Measurements from ENCODE around the gene PLCB4.

PLCB4 gene

GRCh38 chr20:9417665-9418064, 348.8 kb downstream of the PLCB4 start:
- no peak for DNase-seq (ENCODE audit: low read depth in 1 of 2, low spot score in 1 of 2)

- no peak for DNase-seq (ENCODE audit: low read depth in 1 of 2, low spot score in 1 of 2)
These were observed 353.6 kb downstream of the PLCB4 start for GRCh38 chr20:9422321-9423057.

GRCh38 chr20:9424551-9424950, 355.7 kb downstream of the PLCB4 start:
- no peak for DNase-seq (ENCODE audit: low read depth in 1 of 2, low spot score in 1 of 2)

GRCh38 chr20:9427430-9428291, 358.8 kb downstream of the PLCB4 start:
- no peak for DNase-seq (ENCODE audit: low read depth in 1 of 2, low spot score in 1 of 2)

GRCh38 chr20:9428292-9428607, 359.4 kb downstream of the PLCB4 start:
- no peak for DNase-seq (ENCODE audit: low read depth in 1 of 2, low spot score in 1 of 2)

- DNase-seq (ENCODE audit: low read depth in 1 of 2, low spot score in 1 of 2), result no peak
These were observed 370.9 kb downstream of the PLCB4 start for GRCh38 chr20:9439806-9440205.

GRCh38 chr20:9440892-9441291, 372.0 kb downstream of the PLCB4 start:
- no peak for DNase-seq (ENCODE audit: low read depth in 1 of 2, low spot score in 1 of 2)

GRCh38 chr20:9441948-9442347, 373.1 kb downstream of the PLCB4 start:
- DNase-seq (ENCODE audit: low read depth in 1 of 2, low spot score in 1 of 2), result no peak

- DNase-seq (ENCODE audit: low read depth in 1 of 2, low spot score in 1 of 2), result no peak
These were observed 374.0 kb downstream of the PLCB4 start for GRCh38 chr20:9442858-9443257.

- DNase-seq (ENCODE audit: low read depth in 1 of 2, low spot score in 1 of 2), result no peak
These were observed 376.0 kb downstream of the PLCB4 start for GRCh38 chr20:9444921-9445320.

GRCh38 chr20:9447182-9447581, 378.3 kb downstream of the PLCB4 start:
- no peak for DNase-seq (ENCODE audit: low read depth in 1 of 2, low spot score in 1 of 2)

GRCh38 chr20:9453201-9453600, 384.3 kb downstream of the PLCB4 start:
- DNase-seq (ENCODE audit: low read depth in 1 of 2, low spot score in 1 of 2), result no peak

GRCh38 chr20:9454791-9455190, 385.9 kb downstream of the PLCB4 start:
- DNase-seq (ENCODE audit: low read depth in 1 of 2, low spot score in 1 of 2), result no peak

- DNase-seq (ENCODE audit: low read depth in 1 of 2, low spot score in 1 of 2), result no peak
These were observed 388.2 kb downstream of the PLCB4 start for GRCh38 chr20:9457136-9457535.

- no peak for DNase-seq (ENCODE audit: low read depth in 1 of 2, low spot score in 1 of 2)
These were observed 389.4 kb downstream of the PLCB4 start for GRCh38 chr20:9458138-9458796.

- DNase-seq (ENCODE audit: low read depth in 1 of 2, low spot score in 1 of 2), result no peak
These were observed 391.6 kb downstream of the PLCB4 start for GRCh38 chr20:9460518-9460917.

- DNase-seq (ENCODE audit: low read depth in 1 of 2, low spot score in 1 of 2), result no peak
These were observed 399.1 kb downstream of the PLCB4 start for GRCh38 chr20:9467995-9468394.

- DNase-seq (ENCODE audit: low read depth in 1 of 2, low spot score in 1 of 2), result no peak
These were observed 406.0 kb downstream of the PLCB4 start for GRCh38 chr20:9474835-9475415.

GRCh38 chr20:9475456-9475855, 406.6 kb downstream of the PLCB4 start:
- no peak for DNase-seq (ENCODE audit: low read depth in 1 of 2, low spot score in 1 of 2)

- no peak for DNase-seq (ENCODE audit: low read depth in 1 of 2, low spot score in 1 of 2)
These were observed 407.3 kb downstream of the PLCB4 start for GRCh38 chr20:9476174-9476573.

GRCh38 chr20:9476637-9477036, 407.8 kb downstream of the PLCB4 start:
- no peak for DNase-seq (ENCODE audit: low read depth in 1 of 2, low spot score in 1 of 2)

GRCh38 chr20:9478771-9479170, 409.9 kb downstream of the PLCB4 start:
- DNase-seq (ENCODE audit: low read depth in 1 of 2, low spot score in 1 of 2), result no peak

All from activated T-helper 1 cell treated with anti-CD3 and anti-CD28 coated beads, Interleukin-2, amount 50 U/mL, for 16 hours (primary cell).